Hepatocyte (in vitro differentiated cells): ENCODE results near the gene CHD6. TPM values are rescaled to one million over a fixed set of nuclear protein-coding genes. Genes with fewer than 3 reads are reported as not detected.

ENCODE experiments used
- DNase-seq: peaks from one replicate; pipeline ENCODE4 v3.0.0-alpha.2; 2016; ENCODE audit warnings: low spot score
- H2AFZ ChIP-seq: fragments of 200-600 bp; sonication (generic); 2 replicates; pipeline ENCODE4 v1.6.0; 2016; ENCODE audit warnings: antibody characterized with exemption, mild to moderate bottlenecking
- H3K27ac ChIP-seq: fragments of 200-600 bp; sonication (generic); 2 replicates; pipeline ENCODE4 v1.5.1; 2016; ENCODE audit warnings: mild to moderate bottlenecking
- H3K27me3 ChIP-seq: fragments of 200-600 bp; sonication (generic); 2 replicates; pipeline ENCODE4 v1.6.1; 2016
- H3K36me3 ChIP-seq: fragments of 200-600 bp; sonication (generic); replicated peaks from 2 replicates; pipeline ENCODE4 v1.5.1; 2016; ENCODE audit warnings: low read depth; ENCODE audit not compliant: insufficient read depth
- H3K4me1 ChIP-seq: fragments of 200-600 bp; sonication (generic); 2 replicates; pipeline ENCODE4 v1.5.1; 2016; ENCODE audit warnings: mild to moderate bottlenecking, moderate library complexity; ENCODE audit not compliant: insufficient read depth
- H3K4me2 ChIP-seq: fragments of 200-600 bp; sonication (generic); 2 replicates; pipeline ENCODE4 v1.6.0; 2016
- H3K4me3 ChIP-seq: fragments of 200-600 bp; sonication (generic); 2 replicates; pipeline ENCODE4 v1.5.1; 2016; ENCODE audit warnings: mild to moderate bottlenecking
- H3K79me2 ChIP-seq: fragments of 200-600 bp; sonication (generic); 2 replicates; pipeline ENCODE4 v1.6.0; 2017; ENCODE audit warnings: mild to moderate bottlenecking
- H3K9me2 ChIP-seq: fragments of 200-600 bp; sonication (generic); replicated peaks from 2 replicates; pipeline ENCODE4 v1.6.0; 2017; ENCODE audit warnings: mild to moderate bottlenecking; ENCODE audit not compliant: insufficient read depth
- H3K9me3 ChIP-seq: fragments of 200-600 bp; sonication (generic); 2 replicates; pipeline ENCODE4 v1.5.1; 2016; ENCODE audit warnings: low read depth, mild to moderate bottlenecking
- H4K20me1 ChIP-seq: fragments of 200-600 bp; sonication (generic); 2 replicates; pipeline ENCODE4 v1.6.0; 2016; ENCODE audit warnings: mild to moderate bottlenecking; ENCODE audit not compliant: insufficient read depth, poor library complexity, severe bottlenecking
- EZH2 ChIP-seq: fragments of 200-600 bp; sonication (generic); IDR thresholded peaks from 2 replicates; pipeline ENCODE4 v1.6.1; 2016; ENCODE audit warnings: antibody characterized with exemption, mild to moderate bottlenecking, borderline replicate concordance
- EZH2phosphoT487 ChIP-seq: fragments of 200-600 bp; sonication (generic); IDR thresholded peaks from one replicate; pipeline ENCODE4 v1.6.1; 2018; ENCODE audit warnings: antibody characterized with exemption, mild to moderate bottlenecking, low read depth, moderate library complexity; ENCODE audit not compliant: unreplicated experiment, severe bottlenecking
- WGBS: methylation state at CpG from one replicate; pipeline ENCODE4 v1.1.6; 2016; ENCODE audit warnings: low lambda C conversion rate; ENCODE audit errors: missing lambda C conversion rate; 5-methylcytosine and 5-hydroxymethylcytosine counted together
- polyA plus RNA-seq: library from polyadenylated mRNA; unstranded; fragments of >200 nt; fragmentation: Nextera tagmentation; extraction: Ambion mirVana; gene quantifications from 2 replicates; pipeline ENCODE4 v1.2.1, GENCODE V29; 2016
- total RNA-seq: library from RNA; depleted of rRNA; stranded (reverse); fragments of >200 nt; gene quantifications from 2 replicates; pipeline ENCODE4 v1.2.3, GENCODE V29; 2014
- TF ChIP-seq, protein P1 (sequence below): fragments of 200-600 bp; sonication (generic); IDR thresholded peaks from 2 replicates; pipeline ENCODE4 v1.5.1; 2016; ENCODE audit warnings: antibody characterized with exemption, mild to moderate bottlenecking; ENCODE audit not compliant: poor library complexity

Gene CHD6
- total and polyA plus RNA-seq, 2 experiments from 2014 or later: 31.0 to 56.0 TPM

DNA sequence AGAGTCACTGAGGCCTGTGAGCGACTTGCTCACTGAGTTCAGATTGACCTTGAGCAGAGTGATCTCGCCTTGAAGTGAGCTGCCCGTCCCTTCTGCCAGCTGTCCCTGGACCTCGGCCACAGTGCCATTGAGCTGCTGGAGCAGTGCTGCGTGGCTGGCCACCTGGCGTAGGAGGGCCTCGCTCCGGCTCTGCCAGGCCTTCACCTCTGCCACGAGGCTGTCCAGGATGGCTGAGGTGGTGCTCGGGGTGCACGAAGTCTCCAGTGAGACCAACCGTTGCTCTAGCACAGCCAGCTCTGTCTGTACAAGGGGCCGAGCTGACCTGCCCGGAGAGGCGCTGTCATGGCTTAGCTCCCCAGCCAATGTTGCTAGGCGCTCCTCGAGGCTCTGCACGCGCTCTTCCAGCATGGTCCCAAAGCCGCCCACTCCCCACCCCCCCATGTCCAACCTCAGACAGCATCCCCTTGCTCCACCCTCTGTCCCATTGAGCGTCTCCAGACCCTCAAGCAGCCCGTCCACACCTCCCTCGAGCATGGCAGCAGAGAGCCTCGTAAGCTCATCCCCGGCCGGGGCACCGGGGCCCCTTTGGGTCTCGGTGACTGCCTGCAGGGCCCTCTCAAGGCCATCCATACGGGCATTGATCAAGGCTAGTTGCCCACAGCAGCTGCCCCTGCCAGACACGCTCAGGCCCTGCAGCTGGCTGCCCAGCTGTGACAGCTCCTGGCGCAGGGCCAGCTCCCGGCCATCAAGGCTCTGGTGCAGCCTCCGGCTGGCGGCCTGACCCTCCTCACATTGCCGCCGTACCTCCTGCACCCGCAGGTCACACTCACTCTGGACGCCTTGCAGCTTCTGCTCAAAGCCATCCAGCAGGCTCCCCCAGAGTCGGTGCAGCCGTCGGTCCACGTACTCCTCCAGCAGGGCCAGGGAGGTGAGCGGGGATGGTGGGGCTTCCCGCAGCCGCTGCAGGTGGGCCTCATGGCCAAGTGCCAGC lies 256.1 kb downstream of the CHD6 start:
- no peaks in the 10 kb centered on the region for H3K79me2 ChIP-seq
- no peaks in the 10 kb centered on the region for H3K9me3 ChIP-seq
- no peak overlapping the region for H3K4me3 ChIP-seq
- DNase-seq: no peak
- peaks cover 3% of the 10 kb centered on the region for H4K20me1 ChIP-seq
- H3K27ac ChIP-seq: no peak overlapping the region
- no peaks in the 10 kb centered on the region for H3K36me3 ChIP-seq
- no peaks in the 10 kb centered on the region for H3K9me2 ChIP-seq
- H2AFZ ChIP-seq: no peak overlapping the region
- no peaks in the 10 kb centered on the region for H3K4me1 ChIP-seq
- peaks cover 30% of the 10 kb centered on the region for H3K27me3 ChIP-seq
- 90% methylated on average over 43 of the region's 45 CpGs for WGBS
- TF ChIP-seq, protein P1, sequence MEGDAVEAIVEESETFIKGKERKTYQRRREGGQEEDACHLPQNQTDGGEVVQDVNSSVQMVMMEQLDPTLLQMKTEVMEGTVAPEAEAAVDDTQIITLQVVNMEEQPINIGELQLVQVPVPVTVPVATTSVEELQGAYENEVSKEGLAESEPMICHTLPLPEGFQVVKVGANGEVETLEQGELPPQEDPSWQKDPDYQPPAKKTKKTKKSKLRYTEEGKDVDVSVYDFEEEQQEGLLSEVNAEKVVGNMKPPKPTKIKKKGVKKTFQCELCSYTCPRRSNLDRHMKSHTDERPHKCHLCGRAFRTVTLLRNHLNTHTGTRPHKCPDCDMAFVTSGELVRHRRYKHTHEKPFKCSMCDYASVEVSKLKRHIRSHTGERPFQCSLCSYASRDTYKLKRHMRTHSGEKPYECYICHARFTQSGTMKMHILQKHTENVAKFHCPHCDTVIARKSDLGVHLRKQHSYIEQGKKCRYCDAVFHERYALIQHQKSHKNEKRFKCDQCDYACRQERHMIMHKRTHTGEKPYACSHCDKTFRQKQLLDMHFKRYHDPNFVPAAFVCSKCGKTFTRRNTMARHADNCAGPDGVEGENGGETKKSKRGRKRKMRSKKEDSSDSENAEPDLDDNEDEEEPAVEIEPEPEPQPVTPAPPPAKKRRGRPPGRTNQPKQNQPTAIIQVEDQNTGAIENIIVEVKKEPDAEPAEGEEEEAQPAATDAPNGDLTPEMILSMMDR: no peak
- TF ChIP-seq EZH2: no peak
- TF ChIP-seq EZH2phosphoT487: no peak
- H3K4me2 ChIP-seq: no peak overlapping the region

DNA sequence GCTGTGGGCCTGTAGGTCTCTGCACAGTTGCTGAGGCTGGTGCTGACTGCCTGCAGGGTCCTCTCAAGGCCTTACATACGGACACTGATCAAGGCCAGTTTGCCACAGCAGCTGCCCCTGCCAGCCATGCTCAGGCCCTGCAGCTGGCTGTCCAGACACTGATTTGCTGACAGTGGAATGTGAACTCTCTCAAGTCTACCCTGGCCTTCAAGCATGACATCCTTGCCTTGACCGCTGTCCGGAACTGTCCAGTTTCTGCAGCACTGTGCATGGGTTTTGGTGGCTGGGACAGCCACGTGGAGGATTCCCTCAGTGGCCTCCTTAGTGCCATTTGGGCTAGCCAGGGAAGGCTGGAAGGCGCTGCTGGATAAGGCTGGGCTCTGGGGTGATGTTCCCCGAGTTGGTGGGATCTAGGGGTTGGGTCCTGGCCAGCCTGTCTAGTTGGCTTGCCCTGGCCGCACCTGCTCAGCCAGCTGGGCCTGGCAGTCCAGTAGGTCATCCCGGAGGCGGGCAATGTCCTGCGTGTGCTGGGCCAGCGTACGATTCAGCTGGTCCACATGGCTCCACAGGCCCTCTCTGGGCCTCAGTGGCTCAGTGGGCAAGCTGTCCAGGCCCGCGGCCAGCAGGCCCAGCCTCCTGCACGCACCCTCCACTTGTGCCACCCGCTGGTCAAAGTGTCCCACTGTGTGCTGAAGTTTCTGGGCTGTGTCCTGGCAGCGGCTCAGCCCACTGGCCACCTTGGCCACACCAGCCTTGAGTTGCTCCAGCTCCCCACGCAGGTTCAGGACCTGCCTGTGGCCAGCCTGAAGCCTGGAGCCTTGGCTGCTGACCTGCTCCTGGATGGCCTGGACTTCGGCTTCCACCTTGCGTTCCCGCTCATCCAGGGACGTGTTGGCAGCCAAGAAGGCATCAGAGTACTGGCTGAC lies 257.1 kb downstream of the CHD6 start:
- peaks cover 3% of the 10 kb centered on the region for H4K20me1 ChIP-seq
- H2AFZ ChIP-seq: no peak overlapping the region

DNA sequence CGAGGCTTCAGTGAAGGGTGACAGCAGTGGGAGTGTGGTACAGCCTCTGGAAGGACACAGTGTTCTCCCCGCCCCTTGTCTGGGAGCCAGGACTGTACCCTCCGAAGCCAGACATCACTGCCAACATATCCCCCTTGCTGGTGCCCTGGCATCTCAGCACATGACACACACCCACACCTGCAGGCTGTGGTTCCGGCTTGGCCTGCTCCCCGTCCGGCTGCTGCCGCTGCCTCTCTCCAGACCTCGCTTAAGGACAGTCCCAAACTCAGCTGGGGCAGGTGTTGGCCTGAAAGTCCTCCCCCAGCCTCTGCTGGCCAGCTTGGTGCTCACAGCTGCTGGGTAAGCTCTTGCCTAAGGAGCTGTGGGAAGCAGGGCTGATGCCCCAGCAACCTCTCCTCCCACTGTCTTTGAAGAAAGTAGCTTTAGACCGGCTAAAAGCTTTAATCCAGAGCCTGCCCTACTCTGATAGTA lies 258.6 kb downstream of the CHD6 start:
- Histone ChIP-seq H2AFZ (no peak overlapping the region), H3K4me1 (no peaks in the 10 kb centered on the region), H4K20me1 (no peaks in the 10 kb centered on the region), H3K27me3 (peaks cover 11% of the 10 kb centered on the region), H3K4me2 (no peak overlapping the region), H3K36me3 (no peaks in the 10 kb centered on the region), H3K9me3 (no peaks in the 10 kb centered on the region), H3K4me3 (no peak overlapping the region), H3K9me2 (no peaks in the 10 kb centered on the region), H3K27ac (no peak overlapping the region), H3K79me2 (no peaks in the 10 kb centered on the region)
- 94% methylated on average over 9 of the region's 9 CpGs for WGBS
- DNase-seq: no peak
- TF ChIP-seq EZH2 (no peak), EZH2phosphoT487 (no peak)
- TF ChIP-seq, protein P1: no peak

More for the DNA sequence above, 257.1 kb downstream of the CHD6 start:
- no peaks in the 10 kb centered on the region for H3K79me2 ChIP-seq
- H3K27me3 ChIP-seq: peaks cover 26% of the 10 kb centered on the region
- no peak overlapping the region for H3K27ac ChIP-seq
- no peaks in the 10 kb centered on the region for H3K9me2 ChIP-seq
- no peaks in the 10 kb centered on the region for H3K9me3 ChIP-seq
- no peak overlapping the region for H3K4me3 ChIP-seq
- no peak for DNase-seq
- H3K4me1 ChIP-seq: no peaks in the 10 kb centered on the region
- TF ChIP-seq, protein P1: no peak
- TF ChIP-seq EZH2: no peak
- TF ChIP-seq EZH2phosphoT487: no peak
- no peaks in the 10 kb centered on the region for H3K36me3 ChIP-seq
- 96% methylated on average over 22 of the region's 22 CpGs for WGBS
- H3K4me2 ChIP-seq: no peak overlapping the region
